GM12874 (cell line): ENCODE results near the gene HAL.

Experiments used
- CTCF ChIP-seq: IDR thresholded peaks from 2 replicates; pipeline ENCODE4 v1.5.1; 2011; ENCODE audit warnings: low read depth, mild to moderate bottlenecking, control low read depth, low read length, moderate library complexity; ENCODE audit not compliant: insufficient read depth

HAL gene

GRCh38 chr12:95993907-95994306 lies 2.2 kb downstream of the HAL start:
- TF ChIP-seq CTCF = no peak

GRCh38 chr12:95990136-95990535 lies 6.0 kb downstream of the HAL start:
- TF ChIP-seq CTCF = no peak

- TF ChIP-seq CTCF = no peak
These were observed 6.5 kb downstream of the HAL start for GRCh38 chr12:95989504-95990123.

GRCh38 chr12:95988506-95989275 lies 7.5 kb downstream of the HAL start:
- no peak for TF ChIP-seq CTCF

GRCh38 chr12:95986635-95987570 lies 9.2 kb downstream of the HAL start:
- no peak for TF ChIP-seq CTCF

GRCh38 chr12:95984682-95985081 lies 11.5 kb downstream of the HAL start:
- no peak for TF ChIP-seq CTCF

- no peak for TF ChIP-seq CTCF
These were observed 13.5 kb downstream of the HAL start for GRCh38 chr12:95982602-95983001.
